ENCODE measurements around the gene CGGBP1.
A peak's percentile ranks its signal among the peaks of the same experiment; 100 is the strongest.

CGGBP1 gene, protein sequence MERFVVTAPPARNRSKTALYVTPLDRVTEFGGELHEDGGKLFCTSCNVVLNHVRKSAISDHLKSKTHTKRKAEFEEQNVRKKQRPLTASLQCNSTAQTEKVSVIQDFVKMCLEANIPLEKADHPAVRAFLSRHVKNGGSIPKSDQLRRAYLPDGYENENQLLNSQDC

DNA sequence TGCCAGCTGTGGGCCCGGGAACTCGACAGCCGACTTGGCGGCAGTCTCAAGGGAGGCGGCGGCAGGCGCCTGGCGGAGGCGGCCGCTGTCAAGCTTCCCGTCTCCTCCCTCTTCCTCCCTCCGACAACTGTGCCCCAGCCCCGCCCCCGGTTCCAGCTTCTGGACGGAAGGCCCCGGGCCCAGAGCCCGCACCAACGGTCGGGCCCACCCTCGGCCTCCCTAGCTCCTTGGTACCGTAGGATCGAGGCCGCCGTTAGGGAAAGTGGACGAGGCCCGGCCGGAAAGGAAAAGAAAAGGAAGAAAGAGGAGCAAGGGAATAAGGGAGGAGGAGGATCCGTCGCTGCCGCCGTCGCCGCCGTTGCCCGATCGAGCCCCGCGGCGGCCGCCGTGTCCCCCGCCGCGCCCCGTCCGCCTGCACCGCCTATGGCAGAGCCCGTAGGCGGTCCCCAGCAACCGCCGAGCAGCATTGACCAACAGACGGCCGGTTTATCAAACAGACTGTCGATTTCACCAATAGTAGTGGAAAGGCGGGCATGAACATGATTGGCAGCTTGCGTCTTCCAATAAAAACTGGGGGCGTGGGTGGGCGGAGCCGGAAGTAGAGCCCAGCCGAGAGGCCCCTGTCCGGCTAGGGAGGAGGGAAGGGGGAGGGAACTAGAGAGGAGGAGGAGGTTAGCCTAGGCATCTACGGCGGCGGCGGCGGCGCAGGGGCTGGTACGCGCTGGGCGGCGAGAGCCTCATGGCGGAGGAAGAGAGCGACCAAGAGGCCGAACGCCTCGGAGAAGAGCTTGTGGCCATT lies at the start of gene CGGBP1, which contains the start of gene ZNF654:
Gene CGGBP1, minus strand, starts transcription at position 425 of the 799 bp plus-strand sequence. CDS start 3,029 bp downstream, outside the sequence.
Gene ZNF654, plus strand, starts transcription at position 675 of the 799 bp plus-strand sequence. Its CDS starts 65 bp downstream, at position 740.
- peak; percentile 99 for DNase-seq (ENCODE audit: low spot score)

DNA sequence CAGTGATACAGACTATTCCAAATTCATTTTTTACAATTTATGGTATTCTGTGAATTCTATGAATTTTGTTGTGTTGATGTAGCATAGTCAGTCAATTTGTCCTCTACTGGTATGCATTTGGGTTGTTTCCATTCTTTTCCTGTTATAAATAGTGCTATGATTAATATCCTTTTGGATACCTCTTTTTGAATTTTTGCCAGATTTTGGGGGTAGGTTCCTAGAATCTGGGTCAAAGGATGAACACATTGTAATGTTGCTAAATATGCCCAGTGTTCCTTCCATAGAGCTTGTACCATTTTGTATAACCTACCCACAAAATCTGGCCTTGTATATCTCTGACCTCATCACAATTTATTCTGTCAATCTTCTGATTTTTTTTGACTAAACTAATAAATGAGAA lies 46.5 kb upstream of the CGGBP1 start:
- DNase-seq (ENCODE audit: low spot score): peak; percentile 10

- no peak for DNase-seq (ENCODE audit: low spot score)
Observed at GRCh38 chr3:88101142-88101541, 42.3 kb upstream of the CGGBP1 start.

DNA sequence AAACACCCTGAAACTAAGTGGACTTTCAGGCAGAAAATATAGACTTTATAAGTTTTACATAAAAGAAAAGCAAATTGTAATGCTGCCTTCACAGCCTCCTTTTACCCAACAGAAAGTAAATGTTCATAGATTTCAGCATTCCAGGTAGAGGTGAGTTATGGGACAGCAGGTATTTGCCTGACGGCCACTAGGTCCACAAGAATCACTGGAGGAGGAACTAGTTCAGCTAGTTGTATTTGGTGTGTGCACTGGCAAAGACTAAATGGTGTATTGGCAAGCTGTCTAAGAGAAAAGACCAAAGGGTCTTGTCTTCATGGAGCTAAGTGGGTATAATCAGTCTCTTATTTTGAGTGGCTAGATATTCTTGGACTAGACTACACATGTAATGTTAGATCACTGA lies 34.5 kb upstream of the CGGBP1 start:
- DNase-seq (ENCODE audit: low spot score): no peak

DNA sequence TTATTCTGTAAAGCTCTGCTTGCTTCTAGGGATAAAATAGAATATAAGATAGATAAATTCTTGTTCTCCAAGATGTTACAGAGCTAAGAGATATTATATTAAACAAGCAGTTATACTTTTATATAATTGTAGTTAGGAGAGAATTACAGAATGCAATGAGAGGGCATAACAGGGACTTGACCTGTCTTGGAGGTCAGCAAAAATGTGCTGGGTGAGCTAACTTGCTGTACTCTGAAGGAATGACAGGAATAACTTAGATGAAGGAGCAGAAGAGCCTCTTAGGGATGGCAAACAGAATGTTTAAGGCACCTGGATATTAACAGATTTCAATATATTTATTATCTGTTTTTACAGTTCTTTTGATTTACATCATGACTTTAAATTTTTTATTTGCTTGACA lies 33.5 kb upstream of the CGGBP1 start:
- no peak for DNase-seq (ENCODE audit: low spot score)

- no peak for DNase-seq (ENCODE audit: low spot score)
Observed at GRCh38 chr3:88090681-88091080, 31.9 kb upstream of the CGGBP1 start.

GRCh38 chr3:88084097-88084501 lies 25.3 kb upstream of the CGGBP1 start:
- DNase-seq (ENCODE audit: low spot score): no peak

- DNase-seq (ENCODE audit: low spot score): no peak
Observed at GRCh38 chr3:88082854-88083253, 24.0 kb upstream of the CGGBP1 start.

DNA sequence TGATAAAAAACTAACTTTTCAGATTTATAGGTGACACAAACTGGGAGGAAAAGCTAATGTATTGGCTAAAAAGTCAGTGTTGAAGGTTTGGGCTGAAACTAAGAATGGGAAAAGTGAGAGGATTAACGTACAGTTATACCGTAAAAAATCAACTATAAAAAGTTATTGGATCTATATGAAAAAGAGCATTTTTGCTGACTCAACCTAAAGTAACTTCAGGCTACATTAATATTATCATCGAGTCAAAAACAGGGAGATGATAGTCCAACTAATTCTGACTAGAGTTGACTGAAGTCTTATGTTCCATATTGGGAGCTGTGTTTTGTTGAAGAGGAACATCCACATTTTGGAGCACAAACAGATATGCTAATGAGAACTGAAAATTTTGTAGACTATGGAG lies 20.1 kb upstream of the CGGBP1 start:
- DNase-seq (ENCODE audit: low spot score): no peak

DNA sequence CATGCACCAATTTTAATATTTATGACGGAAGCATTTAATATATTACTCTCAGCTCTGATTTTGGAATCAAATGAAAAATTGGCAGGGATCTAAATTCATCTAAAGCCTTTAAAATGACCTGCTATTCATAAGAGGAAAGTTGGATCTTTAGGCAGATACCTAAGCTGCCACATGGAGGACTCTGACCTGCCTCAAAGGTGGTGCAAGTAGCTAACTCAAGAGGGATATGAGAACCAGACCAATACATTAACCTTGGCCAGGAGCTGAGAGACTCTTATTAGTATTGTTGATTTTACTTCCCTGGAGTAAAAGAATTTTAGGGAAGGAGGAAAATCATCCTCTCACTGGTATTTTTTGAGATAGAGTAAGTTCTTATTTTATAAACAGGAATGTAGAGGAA lies 17.9 kb upstream of the CGGBP1 start:
- DNase-seq (ENCODE audit: low spot score): no peak

DNA sequence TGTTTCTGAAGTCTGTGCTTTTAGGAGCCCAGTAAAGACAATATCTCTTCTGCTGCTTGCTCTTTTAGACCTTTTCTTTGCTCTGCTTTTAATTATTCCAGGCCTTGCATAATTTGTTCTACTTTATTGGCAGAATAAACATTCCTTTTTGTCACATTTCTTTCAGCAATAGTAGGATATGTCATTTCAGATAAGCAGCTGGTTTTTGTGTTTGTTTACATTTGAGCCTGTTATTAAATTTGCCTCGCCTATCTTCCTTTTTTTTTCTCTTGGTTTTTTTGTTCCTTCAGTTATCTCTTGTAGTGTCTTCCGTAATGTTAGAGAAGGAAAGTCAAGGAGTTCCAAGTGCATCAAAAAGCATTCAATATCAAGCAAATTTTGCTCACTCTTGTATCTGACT lies 16.7 kb upstream of the CGGBP1 start:
- DNase-seq (ENCODE audit: low spot score): no peak

GRCh38 chr3:88075072-88075471 lies 16.3 kb upstream of the CGGBP1 start:
- no peak for DNase-seq (ENCODE audit: low spot score)

DNA sequence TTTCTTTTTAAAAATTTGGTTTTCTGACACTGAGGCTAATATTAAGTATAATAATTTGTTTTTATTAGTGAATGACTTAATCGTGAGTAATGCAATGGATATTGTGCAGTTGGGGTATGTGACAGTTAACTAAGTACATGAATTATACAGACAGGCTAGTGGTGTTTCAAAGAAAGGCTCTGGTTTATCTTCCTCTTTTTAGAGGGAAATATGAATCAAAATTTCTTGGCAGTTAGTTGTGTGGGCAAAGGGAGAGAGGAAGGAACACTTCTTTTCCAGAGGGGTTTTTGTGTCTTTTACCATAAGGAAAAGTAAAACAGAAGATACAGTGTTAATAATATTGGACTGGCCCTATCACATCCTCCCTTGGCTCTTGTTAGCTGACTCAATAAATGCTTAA lies 2.9 kb upstream of the CGGBP1 start:
- DNase-seq (ENCODE audit: low spot score): no peak

- DNase-seq (ENCODE audit: low spot score): no peak
Observed at GRCh38 chr3:88059380-88060170, 770 bp upstream of the CGGBP1 start.

DNA sequence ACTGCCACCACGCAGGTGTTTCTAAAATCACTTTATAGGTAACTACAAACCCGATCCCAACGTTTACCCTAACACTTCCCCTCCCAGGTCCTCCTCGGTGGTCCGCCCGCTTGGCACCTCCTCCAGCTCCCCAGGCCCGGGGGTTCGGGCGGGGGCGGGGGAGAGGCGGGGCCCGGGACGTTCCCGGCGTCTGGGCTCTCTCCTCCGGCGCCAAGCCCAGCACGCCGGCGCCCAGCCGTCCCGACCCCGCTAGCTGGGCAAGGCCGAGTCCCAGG lies 562 bp downstream of the CGGBP1 start:
- DNase-seq (ENCODE audit: low spot score): no peak

GRCh38 chr3:88057630-88058305 lies 1.0 kb downstream of the CGGBP1 start:
- peak; percentile 22 for DNase-seq (ENCODE audit: low spot score)

GRCh38 chr3:88046766-88047165 lies 12.0 kb downstream of the CGGBP1 start:
- no peak for DNase-seq (ENCODE audit: low spot score)

- no peak for DNase-seq (ENCODE audit: low spot score)
Observed at GRCh38 chr3:88044411-88044810, 14.4 kb downstream of the CGGBP1 start.

DNA sequence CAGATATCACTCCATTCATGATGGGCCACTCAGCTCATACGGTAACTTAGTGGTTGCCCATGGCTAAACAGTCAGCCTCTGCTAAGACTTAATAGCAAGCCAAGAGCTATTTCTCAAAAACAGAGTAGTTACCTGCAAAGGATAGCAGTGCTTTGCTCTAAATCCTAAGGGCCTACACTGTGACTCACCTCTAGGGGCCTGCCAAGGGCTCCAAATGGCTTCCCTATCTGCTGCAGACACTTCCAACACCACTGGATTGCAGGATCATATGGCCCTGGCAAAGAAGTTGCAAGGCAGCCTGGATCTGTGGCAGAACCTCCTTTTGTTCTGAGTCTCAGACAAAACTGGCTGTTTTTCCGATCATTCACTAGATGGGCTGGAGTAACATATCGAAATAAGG lies 17.8 kb downstream of the CGGBP1 start:
- DNase-seq (ENCODE audit: low spot score): no peak

GRCh38 chr3:88040529-88040928 lies 18.3 kb downstream of the CGGBP1 start:
- no peak for DNase-seq (ENCODE audit: low spot score)

DNA sequence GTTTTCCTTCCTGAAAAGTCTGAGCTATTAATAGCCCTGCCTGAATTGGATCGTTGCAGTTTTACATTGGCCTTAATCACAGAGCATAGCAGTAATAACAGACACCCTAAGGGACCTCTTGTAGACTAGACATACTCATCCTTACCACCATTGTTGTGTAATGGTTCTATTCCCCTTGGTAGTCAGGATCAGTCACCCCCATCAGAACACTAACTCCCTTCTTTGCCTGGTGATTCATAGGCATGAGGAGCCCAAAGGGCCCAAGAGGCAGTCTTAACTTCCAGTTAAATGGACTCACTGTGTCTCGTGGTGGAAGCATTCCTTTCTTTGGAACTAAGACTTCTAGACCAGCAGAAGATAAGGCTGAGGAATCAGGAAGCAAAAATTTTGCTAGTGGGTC lies 20.2 kb downstream of the CGGBP1 start:
- DNase-seq (ENCODE audit: low spot score): no peak

DNA sequence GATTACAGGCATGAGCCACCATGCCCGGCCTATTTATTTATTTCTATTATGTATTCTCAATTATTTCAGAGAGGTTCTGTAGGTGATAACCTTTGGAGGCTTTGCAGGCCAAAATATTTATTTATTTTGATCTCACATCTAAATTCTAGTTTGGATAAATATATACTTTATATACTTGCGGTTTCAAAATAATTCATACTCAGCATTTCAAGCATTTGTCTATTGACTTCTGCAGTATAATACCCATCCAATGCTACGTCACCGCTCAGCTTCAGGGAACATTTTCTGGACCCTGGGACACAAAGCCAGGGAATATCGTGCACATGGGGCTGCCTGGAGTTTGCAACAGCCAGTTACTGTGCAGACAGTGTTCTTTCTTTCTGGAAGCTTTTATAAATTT lies 22.6 kb downstream of the CGGBP1 start:
- no peak for DNase-seq (ENCODE audit: low spot score)
